Fibroblast of villous mesenchyme (primary cell): Measurements from ENCODE around the gene TMEM131L. TPM values are rescaled to one million over a fixed set of nuclear protein-coding genes. Genes with fewer than 3 reads are reported as not detected.

Experiments used
- DNase-seq: peaks from one replicate; pipeline ENCODE4 v3.0.0-alpha.2; 2010; ENCODE audit warnings: low read depth
- H3K4me3 ChIP-seq: 2 replicates; pipeline ENCODE4 v1.5.1; 2011; ENCODE audit warnings: low read depth, mild to moderate bottlenecking, low read length
- CTCF ChIP-seq: IDR thresholded peaks from 2 replicates; pipeline ENCODE4 v1.5.1; 2012; ENCODE audit warnings: low read depth, mild to moderate bottlenecking, low read length; ENCODE audit not compliant: insufficient read depth
- total RNA-seq: library from RNA; depleted of rRNA; stranded (reverse); fragments of >200 nt; gene quantifications from 2 replicates; pipeline ENCODE4 v1.2.3, GENCODE V29; 2012

TMEM131L gene
- total RNA-seq, 1 donor: 4.7 TPM

GRCh38 chr4:153513596-153513995 is 47.4 kb downstream of the TMEM131L start:
- DNase-seq: no peak
- H3K4me3 ChIP-seq: no peak overlapping the region
- TF ChIP-seq CTCF: no peak

- peak; percentile 57 for DNase-seq
- H3K4me3 ChIP-seq: no peak overlapping the region
- TF ChIP-seq CTCF: no peak
These were observed 47.9 kb downstream of the TMEM131L start for GRCh38 chr4:153514001-153514526.

GRCh38 chr4:153514688-153515426 is 48.7 kb downstream of the TMEM131L start:
- TF ChIP-seq CTCF: no peak
- no peak overlapping the region for H3K4me3 ChIP-seq

GRCh38 chr4:153517159-153517558 is 51.0 kb downstream of the TMEM131L start:
- no peak for DNase-seq
- TF ChIP-seq CTCF: no peak
- no peak overlapping the region for H3K4me3 ChIP-seq

More at GRCh38 chr4:153514688-153515426, 48.7 kb downstream of the TMEM131L start:
- DNase-seq: no peak

- TF ChIP-seq CTCF: no peak
- no peak for DNase-seq
These were observed 51.8 kb downstream of the TMEM131L start for GRCh38 chr4:153518001-153518400.

GRCh38 chr4:153518637-153519389 is 52.7 kb downstream of the TMEM131L start:
- TF ChIP-seq CTCF: no peak
- no peak for DNase-seq
- no peak overlapping the region for H3K4me3 ChIP-seq

More at GRCh38 chr4:153518001-153518400, 51.8 kb downstream of the TMEM131L start:
- no peak overlapping the region for H3K4me3 ChIP-seq
